GM13976 (cell line): ENCODE data around the gene TMEM215.

Experiments used
- DNase-seq: peaks from one replicate; pipeline ENCODE4 v3.0.0; 2012; ENCODE audit warnings: low spot score
- CTCF ChIP-seq: IDR thresholded peaks from 2 replicates; pipeline ENCODE4 v1.5.1; 2012; ENCODE audit warnings: borderline replicate concordance, mild to moderate bottlenecking; ENCODE audit not compliant: insufficient read depth; ENCODE audit errors: extremely low read depth, missing control alignments, control extremely low read depth
- in situ Hi-C: fragments of 300-500 bp; cut with MboI; formaldehyde crosslinking; loops from one replicate; pipeline ENCODE4 v1.12.0; 2022; ENCODE audit warnings: low sequenced_read_pairs, mixed read lengths, inconsistent platforms; ENCODE audit not compliant: unreplicated experiment

TMEM215 gene

GRCh38 chr9:32783168-32783891 lies at the start of gene TMEM215:
Gene TMEM215 (plus strand): TSS chr9:32783540. CDS start chr9:32784184, 644 bp downstream.
- in situ Hi-C loops = no loop called here
- DNase-seq = no peak
- TF ChIP-seq CTCF = no peak

GRCh38 chr9:32735476-32735875 lies 47.9 kb upstream of the TMEM215 start:
- TF ChIP-seq CTCF = no peak
- in situ Hi-C loops = no loop called here
- no peak for DNase-seq

- TF ChIP-seq CTCF = no peak
- DNase-seq = no peak
- in situ Hi-C loops = no loop called here
These were observed 46.0 kb upstream of the TMEM215 start for GRCh38 chr9:32737378-32737777.

- in situ Hi-C loops = no loop called here
- no peak for TF ChIP-seq CTCF
- no peak for DNase-seq
These were observed 44.7 kb upstream of the TMEM215 start for GRCh38 chr9:32738501-32739172.

- in situ Hi-C loops = no loop called here
- TF ChIP-seq CTCF = no peak
- no peak for DNase-seq
These were observed 41.6 kb upstream of the TMEM215 start for GRCh38 chr9:32741706-32742105.

- in situ Hi-C loops = no loop called here
- no peak for TF ChIP-seq CTCF
- DNase-seq = no peak
These were observed 41.0 kb upstream of the TMEM215 start for GRCh38 chr9:32742296-32742695.
